ENCODE results near the gene DGCR2.

DNA sequence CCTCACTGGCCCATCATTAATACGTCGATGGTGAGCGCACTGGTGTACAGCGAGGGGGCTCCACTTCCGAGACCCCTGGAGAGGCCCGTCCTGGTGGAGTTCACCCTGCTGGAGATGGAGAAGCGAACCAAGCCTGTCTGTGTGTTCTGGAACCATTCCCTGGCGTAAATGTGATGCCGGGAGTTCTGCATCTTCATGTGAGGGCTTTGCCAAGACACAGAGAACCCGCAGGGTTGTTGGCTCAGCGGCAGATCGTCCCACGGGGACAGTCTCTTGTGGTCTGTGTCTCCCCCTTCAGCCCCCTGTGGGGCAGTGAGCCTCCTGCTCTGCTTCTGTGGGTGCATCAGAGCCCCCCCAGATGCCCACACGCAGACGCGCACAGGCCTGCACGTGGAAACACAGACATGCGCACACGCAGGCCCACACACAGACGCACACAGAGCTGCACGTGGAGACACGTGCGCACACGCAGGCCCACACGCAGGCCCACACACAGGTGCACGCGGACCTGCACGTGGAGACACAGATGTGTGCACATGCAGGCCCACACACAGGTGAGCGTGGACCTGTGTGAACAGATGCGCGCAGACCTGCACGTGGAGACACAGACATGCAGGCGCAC is 130.3 kb downstream of the DGCR2 start:
- TF ChIP-seq ZNF274 (IDR thresholded peaks at IDR 0.05; ENCODE audit: low read depth, low read length), result no peak
- TF ChIP-seq SUZ12 (IDR thresholded peaks at IDR 0.05; ENCODE audit: extremely low read depth, insufficient read depth, insufficient read length), result no peak
- no peak for TF ChIP-seq YY1 (IDR thresholded peaks at IDR 0.05; ENCODE audit: insufficient read depth, insufficient read length)
